LNCaP clone FGC (cell line): Measurements from ENCODE around the gene SPON1.
"Not testable (repeated sequence)": the region's sequence is repeated elsewhere in the genome, so short reads cannot be mapped to it uniquely, and the experiment has no call there.

ENCODE experiments used
- DNase-seq: peaks from one replicate; pipeline ENCODE4 v3.0.0-alpha.2; 2011; ENCODE audit warnings: low read depth
- H3K4me3 ChIP-seq: 2 replicates; pipeline ENCODE4 v1.5.1; 2011; ENCODE audit warnings: mild to moderate bottlenecking, low read depth, low read length, control low read depth
- TF ChIP-seq, protein P1 (sequence below): IDR thresholded peaks from 2 replicates; pipeline ENCODE4 v1.5.1; 2012; ENCODE audit warnings: mild to moderate bottlenecking; ENCODE audit not compliant: control insufficient read depth, insufficient read depth; ENCODE audit errors: extremely low read depth

The SPON1 gene

DNA sequence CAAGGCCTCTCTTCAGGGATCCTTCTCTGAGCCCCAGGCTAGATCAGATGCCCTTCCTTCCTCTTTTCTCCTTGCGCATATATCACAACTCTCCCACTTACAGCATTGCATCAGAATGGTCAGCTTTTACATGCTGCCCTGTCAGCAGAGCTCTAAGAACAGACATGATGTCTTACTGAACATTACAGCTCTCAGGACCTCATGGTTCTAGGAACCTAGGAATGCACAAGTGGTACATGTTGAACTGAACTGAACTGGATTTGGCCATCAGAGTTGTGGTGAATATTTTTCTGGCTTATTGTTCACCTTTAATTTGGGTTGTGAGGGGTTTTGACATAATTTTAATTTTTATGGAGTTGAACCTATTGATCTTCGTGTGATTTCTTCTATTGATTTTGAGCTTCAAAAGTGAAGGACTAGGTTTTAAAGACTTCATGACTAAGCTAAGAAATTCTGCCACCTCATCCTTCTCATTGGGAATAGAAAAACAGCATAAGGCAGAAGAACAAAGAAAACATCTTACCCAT, 37.7 kb upstream of the SPON1 start:
- DNase-seq: no peak
- no peak overlapping the region for H3K4me3 ChIP-seq
- TF ChIP-seq, protein P1, sequence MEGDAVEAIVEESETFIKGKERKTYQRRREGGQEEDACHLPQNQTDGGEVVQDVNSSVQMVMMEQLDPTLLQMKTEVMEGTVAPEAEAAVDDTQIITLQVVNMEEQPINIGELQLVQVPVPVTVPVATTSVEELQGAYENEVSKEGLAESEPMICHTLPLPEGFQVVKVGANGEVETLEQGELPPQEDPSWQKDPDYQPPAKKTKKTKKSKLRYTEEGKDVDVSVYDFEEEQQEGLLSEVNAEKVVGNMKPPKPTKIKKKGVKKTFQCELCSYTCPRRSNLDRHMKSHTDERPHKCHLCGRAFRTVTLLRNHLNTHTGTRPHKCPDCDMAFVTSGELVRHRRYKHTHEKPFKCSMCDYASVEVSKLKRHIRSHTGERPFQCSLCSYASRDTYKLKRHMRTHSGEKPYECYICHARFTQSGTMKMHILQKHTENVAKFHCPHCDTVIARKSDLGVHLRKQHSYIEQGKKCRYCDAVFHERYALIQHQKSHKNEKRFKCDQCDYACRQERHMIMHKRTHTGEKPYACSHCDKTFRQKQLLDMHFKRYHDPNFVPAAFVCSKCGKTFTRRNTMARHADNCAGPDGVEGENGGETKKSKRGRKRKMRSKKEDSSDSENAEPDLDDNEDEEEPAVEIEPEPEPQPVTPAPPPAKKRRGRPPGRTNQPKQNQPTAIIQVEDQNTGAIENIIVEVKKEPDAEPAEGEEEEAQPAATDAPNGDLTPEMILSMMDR: no peak

DNA sequence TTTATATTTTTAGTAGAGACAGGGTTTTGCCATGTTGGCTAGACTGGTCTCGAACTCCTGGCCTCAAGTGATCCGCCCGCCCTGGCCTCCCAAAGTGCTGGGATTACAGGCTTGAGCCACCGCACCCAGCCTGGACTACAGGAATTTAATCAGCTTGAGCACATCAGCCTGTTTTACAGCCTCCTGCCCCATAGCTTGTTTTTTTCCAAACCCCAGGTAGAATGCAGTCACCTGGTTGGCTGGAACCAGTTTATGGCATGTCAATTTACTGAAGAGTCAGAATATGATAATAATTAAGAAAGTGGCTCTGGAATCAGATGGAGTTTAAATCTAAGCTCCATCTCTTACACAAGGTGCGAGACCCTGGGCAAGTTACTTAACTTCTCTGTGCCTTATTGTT, 36.2 kb upstream of the SPON1 start:
- DNase-seq, H3K4me3 ChIP-seq: not testable (repeated sequence)

DNA sequence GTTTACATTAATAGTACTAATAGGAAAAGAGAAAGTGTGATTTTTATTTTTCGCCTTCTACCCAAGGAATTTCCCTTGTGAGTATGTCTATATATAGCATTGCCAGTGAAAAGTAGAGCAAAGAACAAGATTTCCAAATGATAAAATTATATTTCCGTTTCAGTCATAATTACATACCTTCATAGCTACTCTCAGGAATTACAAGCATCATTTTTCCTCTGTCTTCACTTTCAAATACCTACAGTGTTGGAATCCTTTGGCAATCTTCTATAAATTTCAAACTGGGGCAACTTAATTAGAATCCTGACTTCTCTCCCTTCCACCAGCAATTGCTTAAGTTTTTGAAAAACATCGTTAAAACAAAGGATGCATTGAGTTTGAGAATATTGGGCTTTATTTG, 35.5 kb upstream of the SPON1 start:
- no peak overlapping the region for H3K4me3 ChIP-seq
- no peak for DNase-seq
- TF ChIP-seq, protein P1: no peak

DNA sequence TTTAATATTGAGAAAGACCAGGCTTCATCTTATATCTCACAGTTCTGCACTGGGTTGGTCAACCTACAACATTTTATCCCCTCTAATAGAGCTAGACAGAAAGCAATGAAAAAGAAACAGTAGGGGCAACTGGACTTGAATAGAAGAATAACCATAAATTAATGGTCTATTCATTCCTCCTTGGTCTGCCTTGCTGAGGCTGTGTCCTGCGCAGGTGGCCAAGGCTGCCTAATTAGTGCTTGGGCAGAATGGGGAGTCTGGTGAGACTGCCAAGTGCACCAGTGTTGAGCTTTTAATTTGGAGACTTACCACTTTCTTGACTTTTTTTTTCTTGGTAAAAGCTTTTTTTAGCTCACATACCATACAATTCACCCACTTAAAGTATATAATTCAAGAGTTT, 35.0 kb upstream of the SPON1 start:
- TF ChIP-seq, protein P1: no peak
- H3K4me3 ChIP-seq: no peak overlapping the region
- DNase-seq: no peak

DNA sequence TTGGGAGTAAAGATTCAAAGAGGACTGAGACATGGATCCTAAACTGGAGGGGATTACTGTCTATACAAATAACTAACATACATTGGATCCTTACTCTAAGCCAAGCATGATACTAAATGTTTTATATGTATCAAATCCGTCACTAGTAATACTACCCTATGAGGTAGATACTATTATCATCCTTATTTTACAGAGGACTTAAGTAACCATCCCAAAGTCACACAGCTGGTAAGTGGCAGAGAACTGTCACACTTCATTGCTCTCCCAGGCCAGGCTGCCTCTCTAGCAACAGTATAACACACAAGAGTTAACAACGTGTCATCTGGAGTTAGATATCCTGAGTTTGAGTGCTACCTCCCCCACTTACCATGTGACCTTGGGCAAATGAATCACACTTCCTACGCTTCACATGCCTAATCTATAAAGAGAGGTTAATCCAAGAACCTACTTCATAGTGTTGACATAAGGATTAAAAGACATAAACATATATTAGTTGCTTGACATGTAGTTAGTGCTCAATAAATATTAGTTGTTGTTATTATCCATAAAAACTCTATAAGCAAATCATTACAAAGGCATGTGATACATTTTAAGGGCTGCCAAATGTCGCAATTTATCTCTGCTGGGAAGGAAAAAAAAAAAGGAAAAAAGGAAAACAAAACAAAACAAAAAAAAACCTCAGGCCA, 33.8 kb upstream of the SPON1 start:
- H3K4me3 ChIP-seq: no peak overlapping the region
- TF ChIP-seq, protein P1: no peak
- no peak for DNase-seq

DNA sequence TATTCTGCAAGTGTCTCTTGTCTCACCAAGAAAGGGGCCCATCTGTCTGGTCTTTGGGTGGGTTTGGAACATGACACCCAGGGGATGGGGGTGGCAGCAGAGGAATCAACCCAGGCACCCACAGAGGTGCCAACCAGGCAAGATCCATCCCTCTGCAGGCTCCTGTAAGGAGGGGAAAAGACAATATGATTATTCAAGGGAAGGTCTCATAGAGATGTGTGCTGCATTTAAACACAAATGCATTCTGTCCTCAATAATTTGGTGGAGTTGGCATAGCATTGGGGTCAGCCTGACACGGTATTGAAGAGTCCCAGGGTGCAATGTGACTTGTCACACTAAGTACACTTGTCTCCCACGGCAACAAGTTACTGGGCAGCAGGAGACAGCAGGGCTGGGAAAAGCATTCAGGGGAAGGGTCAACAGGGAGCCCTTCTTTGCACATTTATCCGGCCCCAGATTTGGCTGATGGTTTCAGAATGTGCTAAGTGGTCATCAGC, 33.1 kb upstream of the SPON1 start:
- TF ChIP-seq, protein P1: no peak
- H3K4me3 ChIP-seq: no peak overlapping the region
- DNase-seq: no peak

DNA sequence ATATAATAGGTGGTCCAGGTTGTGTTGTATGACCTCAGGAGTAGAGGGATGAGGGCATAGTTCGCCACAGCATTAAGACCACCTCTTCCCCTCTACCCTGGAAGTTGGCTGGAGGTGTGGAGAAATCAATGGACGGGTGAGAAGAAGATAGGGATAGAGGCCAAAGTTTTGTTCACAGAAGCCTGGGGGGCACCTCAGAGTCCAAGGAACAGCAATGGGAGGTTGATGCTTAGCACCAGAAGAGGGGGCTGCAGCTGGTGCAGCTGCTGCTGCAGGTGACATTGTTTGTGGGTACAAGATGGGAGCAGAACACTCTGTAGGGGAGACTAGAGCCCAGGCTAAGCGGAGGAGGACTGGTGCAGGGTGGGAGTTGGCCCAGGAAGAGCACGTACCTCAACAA, 31.2 kb upstream of the SPON1 start:
- H3K4me3 ChIP-seq: no peak overlapping the region
- no peak for DNase-seq
- TF ChIP-seq, protein P1: no peak

DNA sequence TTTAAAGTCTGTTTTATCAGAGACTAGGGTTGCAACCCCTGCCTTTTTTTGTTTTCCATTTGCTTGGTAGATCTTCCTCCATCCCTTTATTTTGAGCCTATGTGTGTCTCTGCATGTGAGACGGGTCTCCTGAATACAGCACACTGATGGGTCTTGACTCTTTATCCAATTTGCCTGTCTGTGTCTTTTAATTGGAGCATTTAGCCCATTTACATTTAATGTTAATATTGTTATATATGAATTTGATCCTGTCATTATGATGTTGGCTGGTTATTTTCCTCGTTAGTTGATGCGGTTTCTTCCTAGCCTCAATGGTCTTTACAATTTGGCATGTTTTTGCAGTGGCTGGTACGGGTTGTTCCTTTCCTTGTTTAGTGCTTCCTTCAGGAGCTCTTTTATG, 25.4 kb upstream of the SPON1 start:
- H3K4me3 ChIP-seq, DNase-seq: not testable (repeated sequence)

DNA sequence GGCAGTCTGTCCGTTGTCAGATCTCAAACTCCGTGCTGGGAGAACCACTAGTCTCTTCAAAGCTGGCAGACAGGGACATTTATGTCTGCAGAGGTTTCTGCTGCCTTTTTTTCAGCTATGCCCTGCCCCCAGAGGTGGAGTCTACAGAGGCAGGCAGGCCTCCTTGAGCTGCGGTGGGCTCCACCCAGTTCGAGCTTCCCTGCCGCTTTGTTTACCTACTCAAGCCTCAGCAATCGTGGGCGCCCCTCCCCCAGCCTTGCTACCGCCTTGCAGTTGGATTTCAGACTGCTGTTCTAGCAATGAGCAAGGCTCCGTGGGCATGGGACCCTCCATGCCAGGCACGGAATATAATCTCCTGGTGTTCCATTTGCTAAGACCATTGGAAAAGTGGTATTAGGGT, 23.7 kb upstream of the SPON1 start:
- not testable (repeated sequence) for DNase-seq, H3K4me3 ChIP-seq
